ENCODE measurements around the gene CDRT4.
A peak's percentile ranks its signal among the peaks of the same experiment; 100 is the strongest.
"Not testable (repeated sequence)": the region's sequence is repeated elsewhere in the genome, so short reads cannot be mapped to it uniquely, and the experiment has no call there.

The CDRT4 gene

DNA sequence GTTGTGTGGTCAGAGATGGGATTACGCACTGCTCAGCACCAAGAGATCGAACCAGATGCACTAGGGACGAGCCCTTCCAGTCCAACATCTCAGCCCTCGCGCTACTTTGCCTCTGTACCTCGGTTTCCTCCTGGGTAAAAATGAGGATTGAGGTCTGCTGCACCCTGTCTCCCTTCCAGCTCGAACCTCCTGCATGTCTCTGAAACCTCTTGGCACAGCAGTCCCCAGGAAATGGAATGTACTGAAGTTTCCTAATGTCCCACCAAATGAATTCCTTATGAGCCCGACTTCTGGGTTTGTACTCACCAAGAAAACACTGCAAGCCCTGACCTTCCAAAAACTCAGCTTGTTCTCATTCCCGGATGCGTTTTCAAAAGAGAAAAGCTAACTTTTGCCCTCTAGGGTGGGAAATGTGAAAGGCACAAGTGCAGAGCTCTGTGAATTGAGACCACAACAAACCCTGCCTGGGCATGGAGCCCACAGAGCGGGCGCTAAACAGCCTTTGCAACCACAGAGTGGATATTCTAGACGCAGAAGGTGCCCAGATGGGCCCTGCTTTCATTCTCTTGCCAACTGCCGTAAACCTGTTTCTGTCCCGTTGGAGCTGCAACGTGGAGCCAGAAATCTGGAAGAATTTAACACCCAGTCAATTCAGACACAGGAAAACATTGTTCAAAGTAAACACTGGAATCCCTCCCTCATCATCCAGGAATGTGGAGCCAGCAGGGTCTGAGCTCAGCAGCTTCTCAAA, 10.3 kb downstream of the CDRT4 start:
- DNase-seq (ENCODE audit: low read depth, low spot score), result peak; percentile 82

GRCh38 chr17:15456496-15456895, 10.9 kb downstream of the CDRT4 start:
- DNase-seq (ENCODE audit: low read depth, low spot score), result no peak

DNA sequence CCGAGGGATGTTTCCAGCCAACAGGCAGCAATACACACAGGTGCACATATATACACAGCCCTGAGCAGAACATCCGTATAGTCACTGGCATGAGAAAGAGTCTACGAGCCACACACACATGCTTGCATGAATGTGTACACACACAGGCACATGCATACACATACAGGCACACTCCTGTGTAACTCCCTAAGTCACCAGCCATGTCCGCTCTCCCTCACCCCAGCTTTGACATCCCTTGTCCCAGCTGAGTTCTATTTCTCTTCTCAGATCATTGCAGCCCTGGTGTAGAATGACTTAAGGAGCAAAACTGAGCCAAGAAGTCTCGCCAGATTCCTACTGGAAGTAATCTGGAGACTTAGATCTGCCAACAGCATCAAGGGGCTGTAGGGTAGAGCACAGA, 13.1 kb downstream of the CDRT4 start:
- DNase-seq (ENCODE audit: low read depth, low spot score), result no peak

DNA sequence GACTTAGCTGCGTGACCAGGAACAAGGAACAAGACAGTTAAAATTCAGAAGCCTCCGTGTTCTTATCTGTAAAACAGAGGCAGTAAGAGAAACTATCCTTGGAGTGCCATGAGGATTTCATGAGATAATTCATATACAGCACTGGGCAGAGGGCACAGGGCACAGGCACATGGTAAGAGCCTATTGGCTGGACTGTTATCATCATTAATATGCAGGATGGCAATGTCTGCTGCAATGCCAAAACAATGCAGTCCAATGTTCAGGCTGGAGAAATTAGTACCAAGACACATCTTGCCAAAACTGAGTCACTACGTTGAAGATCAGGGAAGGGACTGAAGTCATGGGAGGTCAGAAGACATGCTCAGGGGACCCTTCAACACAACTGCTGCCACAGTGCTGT, 13.6 kb downstream of the CDRT4 start:
- DNase-seq (ENCODE audit: low read depth, low spot score), result no peak

DNA sequence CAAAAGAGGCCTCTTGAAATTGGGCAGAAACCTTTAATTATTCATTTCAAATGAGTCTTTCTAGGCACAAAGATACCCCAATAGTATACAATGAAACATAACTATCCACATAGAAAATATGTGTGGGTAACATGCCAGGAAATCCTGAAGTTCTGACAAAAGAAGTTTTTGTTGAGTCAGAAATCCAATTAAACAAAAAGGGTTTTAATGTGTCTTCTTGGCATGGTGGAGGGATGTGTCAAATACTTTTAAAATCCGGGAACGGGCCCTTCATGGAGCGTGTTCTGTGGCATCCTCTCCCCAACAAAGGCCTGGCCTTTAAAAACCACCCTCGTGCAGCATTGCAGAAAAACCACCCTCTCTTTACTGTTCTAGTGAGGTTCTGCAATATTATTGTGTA, 14.2 kb downstream of the CDRT4 start:
- DNase-seq (ENCODE audit: low read depth, low spot score), result no peak

GRCh38 chr17:15452746-15453145, 14.7 kb downstream of the CDRT4 start:
- DNase-seq (ENCODE audit: low read depth, low spot score), result no peak

GRCh38 chr17:15451680-15452079, 15.7 kb downstream of the CDRT4 start:
- DNase-seq (ENCODE audit: low read depth, low spot score), result no peak

GRCh38 chr17:15448580-15448956, 18.9 kb downstream of the CDRT4 start:
- DNase-seq (ENCODE audit: low read depth, low spot score), result no peak

- DNase-seq (ENCODE audit: low read depth, low spot score), result no peak
Measured at GRCh38 chr17:15447928-15448579, 19.4 kb downstream of the CDRT4 start.

- DNase-seq (ENCODE audit: low read depth, low spot score), result no peak
Measured at GRCh38 chr17:15446036-15446435, 21.4 kb downstream of the CDRT4 start.

GRCh38 chr17:15444805-15445204, 22.6 kb downstream of the CDRT4 start:
- no peak for DNase-seq (ENCODE audit: low read depth, low spot score)

- DNase-seq (ENCODE audit: low read depth, low spot score), result no peak
Measured at GRCh38 chr17:15442311-15443180, 24.9 kb downstream of the CDRT4 start.

GRCh38 chr17:15441315-15441714, 26.1 kb downstream of the CDRT4 start:
- no peak for DNase-seq (ENCODE audit: low read depth, low spot score)

GRCh38 chr17:15440347-15440746, 27.1 kb downstream of the CDRT4 start:
- no peak for DNase-seq (ENCODE audit: low read depth, low spot score)

GRCh38 chr17:15439205-15439985, 28.0 kb downstream of the CDRT4 start:
- DNase-seq (ENCODE audit: low read depth, low spot score), result not testable (repeated sequence)

DNA sequence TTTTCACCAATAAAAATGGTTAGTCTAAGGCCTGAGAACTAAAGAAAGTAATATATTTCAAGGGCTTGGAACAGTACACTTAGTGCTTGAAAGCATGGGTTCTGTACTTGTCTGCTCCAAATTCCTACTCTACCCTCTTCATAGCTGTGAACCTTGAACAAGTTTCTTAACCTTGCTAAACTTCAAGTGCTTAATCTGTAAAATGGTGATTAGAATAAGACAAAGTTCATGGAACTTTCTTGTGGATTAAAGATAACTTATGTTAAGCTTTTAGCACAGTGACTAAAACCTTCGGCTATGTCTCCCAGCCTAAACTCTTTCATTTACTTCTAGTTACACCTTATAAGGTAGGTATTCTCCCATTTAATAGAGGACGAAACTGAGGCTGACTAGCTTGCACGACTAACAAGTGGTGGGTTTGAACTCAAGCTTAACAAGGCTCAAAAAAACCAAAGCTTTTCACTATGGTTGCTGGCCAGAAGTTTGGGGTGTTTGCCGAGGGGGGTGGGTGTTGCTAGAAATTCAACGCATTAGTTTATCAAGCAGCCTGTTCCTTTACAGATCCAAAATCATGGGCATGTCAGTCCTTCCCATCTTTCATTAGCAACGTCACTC, 28.8 kb downstream of the CDRT4 start:
- DNase-seq (ENCODE audit: low read depth, low spot score), result no peak

DNA sequence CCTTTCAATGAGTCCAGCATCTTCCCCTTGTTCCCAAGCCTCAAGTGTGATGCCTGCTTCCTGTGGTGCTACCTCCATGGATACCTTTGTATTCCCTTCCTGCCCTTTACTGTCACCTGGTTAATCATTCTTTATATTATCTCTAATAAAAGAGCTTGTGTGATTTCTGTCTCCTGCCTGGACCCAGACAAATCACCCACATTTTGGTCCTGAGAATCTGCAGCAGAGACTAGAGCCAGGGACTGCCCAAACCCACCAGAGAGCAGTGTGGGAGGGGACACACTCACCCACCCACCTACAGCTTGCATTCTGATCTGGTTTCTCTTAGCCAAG, 30.2 kb downstream of the CDRT4 start:
- DNase-seq (ENCODE audit: low read depth, low spot score), result no peak

GRCh38 chr17:15436473-15437302, 30.7 kb downstream of the CDRT4 start:
- no peak for DNase-seq (ENCODE audit: low read depth, low spot score)

DNA sequence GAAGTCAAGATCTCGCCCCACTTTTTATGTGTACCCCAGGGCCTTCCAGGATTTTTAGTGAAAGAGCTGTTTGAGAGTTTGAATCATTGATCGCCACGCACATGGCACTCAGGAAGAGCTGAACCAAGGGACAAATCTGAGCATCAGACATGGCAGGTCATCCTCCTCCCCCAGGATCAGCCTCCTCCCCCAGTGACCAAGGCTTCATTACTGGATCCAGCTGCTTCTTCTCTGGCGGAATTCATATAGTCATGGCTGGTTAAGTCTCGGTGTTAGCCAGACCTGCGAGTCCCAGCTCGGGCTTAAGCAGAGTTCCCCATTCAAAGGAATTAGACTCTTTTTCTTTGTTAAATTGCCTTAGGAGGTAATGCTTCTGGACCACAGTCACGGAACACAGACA, 32.5 kb downstream of the CDRT4 start:
- no peak for DNase-seq (ENCODE audit: low read depth, low spot score)

- no peak for DNase-seq (ENCODE audit: low read depth, low spot score)
Measured at GRCh38 chr17:15432807-15433611, 34.4 kb downstream of the CDRT4 start.
